ENCODE data around the gene CR1L. TPM values are rescaled to one million over a fixed set of nuclear protein-coding genes. Genes with fewer than 3 reads are reported as not detected.

The CR1L gene
- total RNA-seq, 1 donor from 2014 or later = not detected

- H3K27ac Mint-ChIP-seq = no peak overlapping the region
- peaks cover 10% of the 10 kb centered on the region for H3K27me3 Mint-ChIP-seq
- no peak for TF ChIP-seq CTCF (conservative IDR thresholded peaks at IDR 0.05)
- H3K36me3 Mint-ChIP-seq = no peaks in the 10 kb centered on the region
- no peak overlapping the region for H3K4me3 Mint-ChIP-seq
- no peaks in the 10 kb centered on the region for H3K4me1 Mint-ChIP-seq (ENCODE audit: unreplicated experiment)
- H3K9me3 Mint-ChIP-seq = no peaks in the 10 kb centered on the region
- DNase-seq (ENCODE audit: extremely low spot score, unreplicated experiment) = no peak
These were observed 725 bp downstream of the CR1L start for GRCh38 chr1:207645635-207646081.

DNA sequence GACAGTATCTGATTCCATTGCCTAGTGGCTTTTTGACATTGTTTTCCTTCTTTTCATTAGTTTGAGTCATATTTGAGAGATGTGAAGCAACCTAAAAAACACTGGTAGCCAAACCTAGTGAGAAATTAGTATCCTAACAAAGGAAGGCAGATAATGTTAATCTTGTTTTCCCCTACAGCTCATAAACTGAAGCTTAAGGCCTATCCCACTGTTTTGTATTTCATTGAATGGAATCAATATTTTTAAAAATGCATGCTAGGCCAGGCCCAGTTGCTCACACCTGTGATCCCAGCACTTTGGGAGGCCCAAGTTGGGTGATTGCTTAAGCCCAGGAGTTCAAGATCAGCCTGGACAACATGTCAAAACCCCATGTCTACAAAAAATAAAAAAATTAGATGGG, 1.2 kb downstream of the CR1L start:
- Mint-ChIP-seq H3K4me3 (no peak overlapping the region), H3K9me3 (no peaks in the 10 kb centered on the region), H3K27ac (no peak overlapping the region), H3K4me1 (ENCODE audit: unreplicated experiment) (no peaks in the 10 kb centered on the region), H3K36me3 (no peaks in the 10 kb centered on the region), H3K27me3 (peaks cover 10% of the 10 kb centered on the region)
- DNase-seq (ENCODE audit: extremely low spot score, unreplicated experiment) = no peak
- no peak for TF ChIP-seq CTCF (conservative IDR thresholded peaks at IDR 0.05)

- H3K27me3 Mint-ChIP-seq = peaks cover 10% of the 10 kb centered on the region
- DNase-seq (ENCODE audit: extremely low spot score, unreplicated experiment) = no peak
- H3K4me3 Mint-ChIP-seq = no peak overlapping the region
- no peaks in the 10 kb centered on the region for H3K9me3 Mint-ChIP-seq
- no peak overlapping the region for H3K27ac Mint-ChIP-seq
- no peak for TF ChIP-seq CTCF (conservative IDR thresholded peaks at IDR 0.05)
- no peaks in the 10 kb centered on the region for H3K4me1 Mint-ChIP-seq (ENCODE audit: unreplicated experiment)
- H3K36me3 Mint-ChIP-seq = no peaks in the 10 kb centered on the region
These were observed 2.1 kb downstream of the CR1L start for GRCh38 chr1:207646944-207647579.

GRCh38 chr1:207647671-207648333, 2.9 kb downstream of the CR1L start:
- Mint-ChIP-seq H3K4me3 (no peak overlapping the region), H3K27ac (no peak overlapping the region), H3K36me3 (no peaks in the 10 kb centered on the region), H3K27me3 (peaks cover 10% of the 10 kb centered on the region), H3K9me3 (no peaks in the 10 kb centered on the region), H3K4me1 (ENCODE audit: unreplicated experiment) (no peaks in the 10 kb centered on the region)
- TF ChIP-seq CTCF (conservative IDR thresholded peaks at IDR 0.05) = no peak
- DNase-seq (ENCODE audit: extremely low spot score, unreplicated experiment) = no peak

DNA sequence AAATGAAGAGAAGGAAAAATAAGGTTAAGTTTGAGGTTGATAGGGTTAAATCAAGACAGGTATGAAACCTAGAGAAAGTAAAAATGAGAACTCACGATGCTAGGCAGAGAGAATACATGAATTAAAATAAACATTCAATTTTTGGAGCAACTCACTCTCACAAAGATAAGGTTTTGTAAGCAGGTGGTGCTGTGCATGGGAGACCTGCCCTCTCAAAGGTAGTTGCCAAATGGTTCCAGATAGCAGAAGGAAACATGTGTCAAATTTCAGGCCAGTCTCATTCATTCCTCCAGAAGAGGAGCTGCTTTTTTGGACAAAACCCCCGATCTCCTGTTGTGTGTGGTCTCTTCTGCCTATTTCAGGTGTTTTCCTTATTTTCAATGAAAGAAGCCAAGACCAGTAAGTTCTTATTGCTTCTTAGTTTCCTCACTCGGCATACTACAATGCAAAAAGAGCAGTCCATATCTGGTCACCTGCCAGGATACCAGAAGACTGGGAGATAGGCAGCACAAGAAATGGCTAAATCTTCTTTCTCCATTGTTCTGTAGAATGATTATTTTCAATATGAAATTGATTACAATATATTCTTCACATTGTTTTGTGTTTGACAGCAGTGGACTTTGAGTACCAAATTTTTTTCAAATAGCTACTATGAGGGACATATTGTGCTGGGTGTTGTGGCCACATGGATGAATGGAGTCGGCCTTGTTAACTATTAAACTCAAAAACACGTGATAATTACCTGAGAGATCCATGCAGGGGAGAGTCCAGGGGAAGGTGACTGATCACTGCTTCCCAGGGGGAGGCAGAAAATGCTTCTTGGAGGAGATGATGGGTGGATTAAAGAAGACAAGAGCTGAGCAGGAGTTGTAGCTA, 3.6 kb downstream of the CR1L start:
- H3K27ac Mint-ChIP-seq = no peak overlapping the region
- no peak for TF ChIP-seq CTCF (conservative IDR thresholded peaks at IDR 0.05)

More for the DNA sequence above, 3.6 kb downstream of the CR1L start:
- H3K9me3 Mint-ChIP-seq = no peaks in the 10 kb centered on the region
- H3K4me1 Mint-ChIP-seq (ENCODE audit: unreplicated experiment) = no peaks in the 10 kb centered on the region
- no peak overlapping the region for H3K4me3 Mint-ChIP-seq
- peaks cover 10% of the 10 kb centered on the region for H3K27me3 Mint-ChIP-seq
- no peaks in the 10 kb centered on the region for H3K36me3 Mint-ChIP-seq
- DNase-seq (ENCODE audit: extremely low spot score, unreplicated experiment) = no peak

Measured in type B pancreatic cell (in vitro differentiated cells).